SH-SY5Y (cell line): ENCODE results near the gene CMTM4.

ENCODE experiments used
- GATA2 ChIP-seq: IDR thresholded peaks from 2 replicates; pipeline ENCODE4 v1.6.1; 2011; ENCODE audit warnings: mild to moderate bottlenecking, low read depth, low read length
- GATA3 ChIP-seq: IDR thresholded peaks from 2 replicates; pipeline ENCODE4 v1.6.1; 2011; ENCODE audit warnings: low read depth, mild to moderate bottlenecking, low read length, moderate library complexity

- TF ChIP-seq GATA3 (no peak), GATA2 (no peak)
Observed at GRCh38 chr16:66612422-66612821, 84.1 kb downstream of the CMTM4 start.
